ENCODE measurements around the gene RNF212. TPM values are rescaled to one million over a fixed set of nuclear protein-coding genes. Genes with fewer than 3 reads are reported as not detected.

RNF212 gene
- total and polyA plus RNA-seq, 2 experiments from 2014 or later = 17.0 to 20.6 TPM

GRCh38 chr4:1109333-1109732 lies 4.0 kb downstream of the RNF212 start:
- Histone ChIP-seq H3K27ac (ENCODE audit: low read depth) (no peak overlapping the region), H4K20me1 (replicated peaks; ENCODE audit: insufficient read depth) (peaks cover 6% of the 10 kb centered on the region; the same call in 1 of the 2 replicates), H3K9me2 (ENCODE audit: insufficient read depth) (no peaks in the 10 kb centered on the region), H2AFZ (no peak overlapping the region), H3K79me2 (replicated peaks; ENCODE audit: insufficient read depth) (peaks cover 7% of the 10 kb centered on the region; the same call in 1 of the 2 replicates), H3K36me3 (ENCODE audit: insufficient read depth) (no peaks in the 10 kb centered on the region), H3K27me3 (ENCODE audit: insufficient read depth) (peaks cover 9% of the 10 kb centered on the region; the same call in 1 of the 2 replicates), H3K4me1 (ENCODE audit: insufficient read depth) (peaks cover 4% of the 10 kb centered on the region; the same call in 1 of the 2 replicates), H3K4me3 (no peak overlapping the region), H3K4me2 (no peak overlapping the region), H3F3A (replicated peaks; ENCODE audit: low read depth) (no peaks in the 10 kb centered on the region)
- H3K4me3 Mint-ChIP-seq = no peak overlapping the region
- TF ChIP-seq ETS1 (IDR thresholded peaks at IDR 0.05) = no peak
- no peak for TF ChIP-seq JUNB (IDR thresholded peaks at IDR 0.05; ENCODE audit: unreplicated experiment)
- TF ChIP-seq REST (IDR thresholded peaks at IDR 0.05; ENCODE audit: unreplicated experiment) = no peak
- no peak for TF ChIP-seq ZNF114 (CRISPR knock-in tag; IDR thresholded peaks at IDR 0.05)
- TF ChIP-seq, protein P1, sequence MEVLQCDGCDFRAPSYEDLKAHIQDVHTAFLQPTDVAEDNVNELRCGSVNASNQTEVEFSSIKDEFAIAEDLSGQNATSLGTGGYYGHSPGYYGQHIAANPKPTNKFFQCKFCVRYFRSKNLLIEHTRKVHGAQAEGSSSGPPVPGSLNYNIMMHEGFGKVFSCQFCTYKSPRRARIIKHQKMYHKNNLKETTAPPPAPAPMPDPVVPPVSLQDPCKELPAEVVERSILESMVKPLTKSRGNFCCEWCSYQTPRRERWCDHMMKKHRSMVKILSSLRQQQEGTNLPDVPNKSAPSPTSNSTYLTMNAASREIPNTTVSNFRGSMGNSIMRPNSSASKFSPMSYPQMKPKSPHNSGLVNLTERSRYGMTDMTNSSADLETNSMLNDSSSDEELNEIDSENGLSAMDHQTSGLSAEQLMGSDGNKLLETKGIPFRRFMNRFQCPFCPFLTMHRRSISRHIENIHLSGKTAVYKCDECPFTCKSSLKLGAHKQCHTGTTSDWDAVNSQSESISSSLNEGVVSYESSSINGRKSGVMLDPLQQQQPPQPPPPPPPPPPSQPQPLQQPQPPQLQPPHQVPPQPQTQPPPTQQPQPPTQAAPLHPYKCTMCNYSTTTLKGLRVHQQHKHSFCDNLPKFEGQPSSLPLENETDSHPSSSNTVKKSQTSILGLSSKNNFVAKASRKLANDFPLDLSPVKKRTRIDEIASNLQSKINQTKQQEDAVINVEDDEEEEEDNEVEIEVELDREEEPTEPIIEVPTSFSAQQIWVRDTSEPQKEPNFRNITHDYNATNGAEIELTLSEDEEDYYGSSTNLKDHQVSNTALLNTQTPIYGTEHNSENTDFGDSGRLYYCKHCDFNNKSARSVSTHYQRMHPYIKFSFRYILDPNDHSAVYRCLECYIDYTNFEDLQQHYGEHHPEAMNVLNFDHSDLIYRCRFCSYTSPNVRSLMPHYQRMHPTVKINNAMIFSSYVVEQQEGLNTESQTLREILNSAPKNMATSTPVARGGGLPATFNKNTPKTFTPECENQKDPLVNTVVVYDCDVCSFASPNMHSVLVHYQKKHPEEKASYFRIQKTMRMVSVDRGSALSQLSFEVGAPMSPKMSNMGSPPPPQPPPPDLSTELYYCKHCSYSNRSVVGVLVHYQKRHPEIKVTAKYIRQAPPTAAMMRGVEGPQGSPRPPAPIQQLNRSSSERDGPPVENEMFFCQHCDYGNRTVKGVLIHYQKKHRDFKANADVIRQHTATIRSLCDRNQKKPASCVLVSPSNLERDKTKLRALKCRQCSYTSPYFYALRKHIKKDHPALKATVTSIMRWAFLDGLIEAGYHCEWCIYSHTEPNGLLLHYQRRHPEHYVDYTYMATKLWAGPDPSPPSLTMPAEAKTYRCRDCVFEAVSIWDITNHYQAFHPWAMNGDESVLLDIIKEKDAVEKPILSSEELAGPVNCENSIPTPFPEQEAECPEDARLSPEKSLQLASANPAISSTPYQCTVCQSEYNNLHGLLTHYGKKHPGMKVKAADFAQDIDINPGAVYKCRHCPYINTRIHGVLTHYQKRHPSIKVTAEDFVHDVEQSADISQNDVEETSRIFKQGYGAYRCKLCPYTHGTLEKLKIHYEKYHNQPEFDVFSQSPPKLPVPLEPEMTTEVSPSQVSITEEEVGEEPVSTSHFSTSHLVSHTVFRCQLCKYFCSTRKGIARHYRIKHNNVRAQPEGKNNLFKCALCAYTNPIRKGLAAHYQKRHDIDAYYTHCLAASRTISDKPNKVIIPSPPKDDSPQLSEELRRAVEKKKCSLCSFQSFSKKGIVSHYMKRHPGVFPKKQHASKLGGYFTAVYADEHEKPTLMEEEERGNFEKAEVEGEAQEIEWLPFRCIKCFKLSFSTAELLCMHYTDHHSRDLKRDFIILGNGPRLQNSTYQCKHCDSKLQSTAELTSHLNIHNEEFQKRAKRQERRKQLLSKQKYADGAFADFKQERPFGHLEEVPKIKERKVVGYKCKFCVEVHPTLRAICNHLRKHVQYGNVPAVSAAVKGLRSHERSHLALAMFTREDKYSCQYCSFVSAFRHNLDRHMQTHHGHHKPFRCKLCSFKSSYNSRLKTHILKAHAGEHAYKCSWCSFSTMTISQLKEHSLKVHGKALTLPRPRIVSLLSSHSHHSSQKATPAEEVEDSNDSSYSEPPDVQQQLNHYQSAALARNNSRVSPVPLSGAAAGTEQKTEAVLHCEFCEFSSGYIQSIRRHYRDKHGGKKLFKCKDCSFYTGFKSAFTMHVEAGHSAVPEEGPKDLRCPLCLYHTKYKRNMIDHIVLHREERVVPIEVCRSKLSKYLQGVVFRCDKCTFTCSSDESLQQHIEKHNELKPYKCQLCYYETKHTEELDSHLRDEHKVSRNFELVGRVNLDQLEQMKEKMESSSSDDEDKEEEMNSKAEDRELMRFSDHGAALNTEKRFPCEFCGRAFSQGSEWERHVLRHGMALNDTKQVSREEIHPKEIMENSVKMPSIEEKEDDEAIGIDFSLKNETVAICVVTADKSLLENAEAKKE (CRISPR knock-in tag; IDR thresholded peaks at IDR 0.05) = no peak
- TF ChIP-seq STAT1 (IDR thresholded peaks at IDR 0.05; ENCODE audit: unreplicated experiment) = no peak
- no peak for TF ChIP-seq CREB1 (CRISPR knock-in tag; IDR thresholded peaks at IDR 0.05; ENCODE audit: low read depth)
- no peak for TF ChIP-seq POLR2AphosphoS5 (IDR thresholded peaks at IDR 0.05; ENCODE audit: low read depth)
- no peak for TF ChIP-seq ZNF331 (CRISPR knock-in tag; IDR thresholded peaks at IDR 0.05; ENCODE audit: low read depth)
- TF ChIP-seq EZH2 (IDR thresholded peaks at IDR 0.05; ENCODE audit: low read depth, unreplicated experiment) = no peak
- TF ChIP-seq CTCF (conservative IDR thresholded peaks at IDR 0.05; ENCODE audit: low read depth in 2 of 2) = no peak
- TF ChIP-seq NANOG (IDR thresholded peaks at IDR 0.05; ENCODE audit: borderline replicate concordance) = no peak
- TF ChIP-seq EZH2phosphoT487 (IDR thresholded peaks at IDR 0.05; ENCODE audit: unreplicated experiment) = no peak
- H3K9me3 Mint-ChIP-seq = peaks cover 4% of the 10 kb centered on the region; the same call in 1 of the 3 replicates
- DNase-seq (ENCODE audit: low spot score) = no peak
- H3K4me1 Mint-ChIP-seq = peaks cover 23% of the 10 kb centered on the region
- H3K36me3 Mint-ChIP-seq (ENCODE audit: low read depth) = no peaks in the 10 kb centered on the region; the same call in 2 of the 3 replicates
- H3K27ac Mint-ChIP-seq = no peak overlapping the region; the same call in 1 of the 2 replicates
- peaks cover 19% of the 10 kb centered on the region for H3K27me3 Mint-ChIP-seq (ENCODE audit: insufficient read depth, low read depth, poor library complexity)
- no peak for ATAC-seq

Data from GM23338 (cell line).